HepG2 (cell line): Measurements from ENCODE around the gene INTS6. TPM values are rescaled to one million over a fixed set of nuclear protein-coding genes. Genes with fewer than 3 reads are reported as not detected.

ENCODE experiments used
- ARNT2 ChIP-seq: sonication (generic); formaldehyde crosslinking; IDR thresholded peaks from 2 replicates; pipeline ENCODE4 v1.8.0; 2022; ENCODE audit warnings: mild to moderate bottlenecking, low read depth, missing genetic modification reagents, moderate library complexity
- CBX1 ChIP-seq: IDR thresholded peaks from one replicate; pipeline ENCODE4 v1.6.1; 2016; ENCODE audit warnings: antibody characterized with exemption, low read depth
- CHD2 ChIP-seq: IDR thresholded peaks from 2 replicates; pipeline ENCODE4 v1.6.1; 2011; ENCODE audit warnings: low read depth, low read length, improper control_type of control experiment
- EP300 ChIP-seq, 3 experiments: sonication (generic) in 1 of 3; formaldehyde crosslinking in 1 of 3; IDR thresholded peaks; 2 replicates each; pipeline versions ENCODE4 v1.5.1 to v1.6.1; 2011 to 2020; ENCODE audit warnings: low read depth in 2 of 3, low read length in 2 of 3, borderline replicate concordance in 1 of 3, improper control_type of control experiment in 1 of 3, mild to moderate bottlenecking in 1 of 3, missing genetic modification reagents in 1 of 3, moderate library complexity in 1 of 3
- HOXA5 ChIP-seq: sonication (generic); formaldehyde crosslinking; IDR thresholded peaks from 2 replicates; pipeline ENCODE4 v1.4.0; 2020; ENCODE audit warnings: missing genetic modification reagents
- MAZ ChIP-seq, 2 experiments: sonication (generic) in 1 of 2; formaldehyde crosslinking in 1 of 2; IDR thresholded peaks; 2 replicates each; pipeline versions ENCODE4 v1.5.0 to v1.6.1; 2012 to 2020; ENCODE audit warnings: low read depth in 2 of 2, mild to moderate bottlenecking in 2 of 2, borderline replicate concordance in 1 of 2, improper control_type of control experiment in 1 of 2, low read length in 1 of 2, missing genetic modification reagents in 1 of 2, moderate library complexity in 1 of 2
- NFYC ChIP-seq: IDR thresholded peaks from 2 replicates; pipeline ENCODE4 v1.6.1; 2016; ENCODE audit warnings: missing genetic modification reagents, missing compliant biosample characterization
- RXRB ChIP-seq: IDR thresholded peaks from 2 replicates; pipeline ENCODE4 v1.6.1; 2016; ENCODE audit warnings: borderline replicate concordance, missing genetic modification reagents, missing compliant biosample characterization
- SIN3A ChIP-seq: IDR thresholded peaks from 2 replicates; pipeline ENCODE4 v1.6.1; 2011; ENCODE audit warnings: low read depth, mild to moderate bottlenecking, control low read depth, low read length, borderline replicate concordance
- SNAI1 ChIP-seq: sonication (generic); formaldehyde crosslinking; IDR thresholded peaks from 2 replicates; pipeline ENCODE4 v1.5.0; 2020; ENCODE audit warnings: mild to moderate bottlenecking, missing genetic modification reagents, borderline replicate concordance
- TRIM24 ChIP-seq: sonication (generic); formaldehyde crosslinking; IDR thresholded peaks from 2 replicates; pipeline ENCODE4 v1.8.0; 2022; ENCODE audit warnings: mild to moderate bottlenecking, missing genetic modification reagents
- ZNF264 ChIP-seq: sonication (generic); formaldehyde crosslinking; IDR thresholded peaks from 2 replicates; pipeline ENCODE4 v1.4.0; 2020; ENCODE audit warnings: missing genetic modification reagents
- ZNF441 ChIP-seq: sonication (generic); formaldehyde crosslinking; IDR thresholded peaks from 2 replicates; pipeline ENCODE4 v1.7.0; 2021; ENCODE audit warnings: missing genetic modification reagents, borderline replicate concordance
- ZNF550 ChIP-seq: sonication (generic); formaldehyde crosslinking; IDR thresholded peaks from 2 replicates; pipeline ENCODE4 v1.4.0; 2020; ENCODE audit warnings: mild to moderate bottlenecking, missing genetic modification reagents, borderline replicate concordance
- ZSCAN12 ChIP-seq: sonication (generic); formaldehyde crosslinking; IDR thresholded peaks from 2 replicates; pipeline ENCODE4 v1.9.0; 2021; ENCODE audit warnings: mild to moderate bottlenecking, missing genetic modification reagents
- ZSCAN20 ChIP-seq: sonication (generic); formaldehyde crosslinking; IDR thresholded peaks from 2 replicates; pipeline ENCODE4 v1.4.0; 2020; ENCODE audit warnings: missing genetic modification reagents, mild to moderate bottlenecking, borderline replicate concordance
- polyA plus RNA-seq, 8 experiments: library from polyadenylated mRNA; depleted of rRNA in 3 of 8; stranded (reverse) in 7 of 8; unstranded in 1 of 8; fragments of >200 nt; fragmentation: Illumina TruSeq in 4 of 8; extraction: Trizol in 4 of 8; gene quantifications; 2 replicates each; pipeline versions ENCODE4 v1.2.1 to v1.2.3, GENCODE V29; 2011 to 2016; ENCODE audit warnings: low read depth in 4 of 8, missing spikeins in 1 of 8, mixed read lengths in 1 of 8; ENCODE audit not compliant: insufficient read depth in 1 of 8
- total RNA-seq, 5 experiments: library from RNA; depleted of rRNA; stranded (reverse); fragments of >200 nt; fragmentation: Illumina TruSeq; extraction: Trizol; gene quantifications; 2 replicates each; pipeline ENCODE4 v1.2.3, GENCODE V29; 2016; ENCODE audit warnings: low read depth in 1 of 5
- TF ChIP-seq, protein P1 (sequence below): sonication (generic); formaldehyde crosslinking; IDR thresholded peaks from 2 replicates; pipeline ENCODE4 v1.4.0; 2020; ENCODE audit warnings: missing genetic modification reagents
- TF ChIP-seq, protein P2 (sequence below): sonication (generic); formaldehyde crosslinking; IDR thresholded peaks from 2 replicates; pipeline ENCODE4 v1.4.0; 2020; ENCODE audit warnings: missing genetic modification reagents
- TF ChIP-seq, protein P3 (sequence below): sonication (generic); formaldehyde crosslinking; IDR thresholded peaks from 2 replicates; pipeline ENCODE4 v1.4.0; 2020; ENCODE audit warnings: missing genetic modification reagents, borderline replicate concordance
- TF ChIP-seq, protein P4 (sequence below), 2 experiments: IDR thresholded peaks; 2 replicates each; pipeline ENCODE4 v1.6.1; 2011 to 2012; ENCODE audit warnings: low read length in 2 of 2, borderline replicate concordance in 1 of 2, low read depth in 1 of 2, mild to moderate bottlenecking in 1 of 2, moderate library complexity in 1 of 2

INTS6 gene
- total and polyA plus RNA-seq, 2 of the 13 experiments (the other 11 are each of a cell fraction or from before 2014, with no cell fraction given), result 27.9 to 38.4 TPM

DNA sequence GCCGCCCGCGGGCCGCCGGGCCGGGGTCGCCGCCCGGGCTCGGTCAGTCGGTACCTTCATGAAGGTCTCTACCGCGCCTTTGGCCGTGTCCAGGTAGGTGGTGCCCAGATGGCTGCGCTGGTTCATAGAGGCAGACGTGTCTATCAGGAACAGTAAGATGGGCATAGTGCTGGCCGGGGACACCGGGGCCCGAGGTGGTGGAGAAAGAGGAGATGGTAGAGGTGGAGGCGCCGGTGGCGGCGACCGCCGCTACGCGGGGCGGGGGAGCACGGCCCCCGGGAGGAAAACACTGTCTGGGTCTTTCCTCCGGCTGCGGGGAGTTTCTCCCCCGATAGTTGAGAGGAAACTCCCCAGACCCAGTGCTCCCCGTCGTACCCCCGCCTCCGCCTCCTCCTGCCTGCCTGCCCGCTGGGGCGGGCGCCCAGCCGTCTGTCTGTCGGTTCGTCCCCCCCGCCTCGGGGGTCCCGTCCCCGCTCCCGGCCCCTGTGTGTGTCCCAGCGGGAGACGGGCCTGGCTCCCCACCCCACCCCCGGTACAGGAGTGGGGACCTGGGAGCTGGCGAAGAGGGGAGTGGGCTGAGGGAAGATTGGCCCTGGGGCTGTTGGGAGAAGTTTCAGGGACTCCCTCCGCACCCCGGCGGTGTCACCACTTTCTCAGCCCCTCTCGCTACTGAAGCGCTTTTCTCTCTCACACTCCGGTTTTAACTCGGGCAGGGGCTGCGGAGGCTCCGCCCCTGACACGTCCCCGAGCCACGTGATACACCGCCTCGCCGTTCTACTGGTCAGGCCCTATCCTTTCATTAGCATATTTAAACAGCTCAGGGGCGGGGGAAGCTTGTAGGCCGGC, at the start of gene INTS6 (continued):
- TF ChIP-seq ZSCAN12 (CRISPR knock-in tag), result peak; percentile 83
- TF ChIP-seq ZNF264, result 0 out of 2 replicates have a peak, but pooled peaks have one; percentile 25
- TF ChIP-seq CBX1, result peak; percentile 92
- peak; percentile 34; the same call in 1 of the 2 replicates for TF ChIP-seq SNAI1
- TF ChIP-seq, protein P1, sequence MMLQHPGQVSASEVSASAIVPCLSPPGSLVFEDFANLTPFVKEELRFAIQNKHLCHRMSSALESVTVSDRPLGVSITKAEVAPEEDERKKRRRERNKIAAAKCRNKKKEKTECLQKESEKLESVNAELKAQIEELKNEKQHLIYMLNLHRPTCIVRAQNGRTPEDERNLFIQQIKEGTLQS (CRISPR knock-in tag), result no peak
- peak; percentile 79 for TF ChIP-seq NFYC (CRISPR knock-in tag)
- TF ChIP-seq, protein P2, sequence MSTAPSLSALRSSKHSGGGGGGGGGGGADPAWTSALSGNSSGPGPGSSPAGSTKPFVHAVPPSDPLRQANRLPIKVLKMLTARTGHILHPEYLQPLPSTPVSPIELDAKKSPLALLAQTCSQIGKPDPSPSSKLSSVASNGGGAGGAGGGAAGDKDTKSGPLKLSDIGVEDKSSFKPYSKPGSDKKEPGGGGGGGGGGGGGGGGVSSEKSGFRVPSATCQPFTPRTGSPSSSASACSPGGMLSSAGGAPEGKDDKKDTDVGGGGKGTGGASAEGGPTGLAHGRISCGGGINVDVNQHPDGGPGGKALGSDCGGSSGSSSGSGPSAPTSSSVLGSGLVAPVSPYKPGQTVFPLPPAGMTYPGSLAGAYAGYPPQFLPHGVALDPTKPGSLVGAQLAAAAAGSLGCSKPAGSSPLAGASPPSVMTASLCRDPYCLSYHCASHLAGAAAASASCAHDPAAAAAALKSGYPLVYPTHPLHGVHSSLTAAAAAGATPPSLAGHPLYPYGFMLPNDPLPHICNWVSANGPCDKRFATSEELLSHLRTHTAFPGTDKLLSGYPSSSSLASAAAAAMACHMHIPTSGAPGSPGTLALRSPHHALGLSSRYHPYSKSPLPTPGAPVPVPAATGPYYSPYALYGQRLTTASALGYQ (CRISPR knock-in tag), result peak; percentile 77; the same call in 1 of the 2 replicates
- peak; percentile 63; the same call in 1 of the 2 replicates for TF ChIP-seq ZNF441 (CRISPR knock-in tag)
- peak; percentile 47; the same call in 1 of the 2 replicates for TF ChIP-seq CHD2
- peak; percentile 78; the same call in 1 of the 2 replicates for TF ChIP-seq SIN3A
- TF ChIP-seq ARNT2 (CRISPR knock-in tag), result no peak
- no peak for TF ChIP-seq ZNF550 (CRISPR knock-in tag)
- TF ChIP-seq, protein P3, sequence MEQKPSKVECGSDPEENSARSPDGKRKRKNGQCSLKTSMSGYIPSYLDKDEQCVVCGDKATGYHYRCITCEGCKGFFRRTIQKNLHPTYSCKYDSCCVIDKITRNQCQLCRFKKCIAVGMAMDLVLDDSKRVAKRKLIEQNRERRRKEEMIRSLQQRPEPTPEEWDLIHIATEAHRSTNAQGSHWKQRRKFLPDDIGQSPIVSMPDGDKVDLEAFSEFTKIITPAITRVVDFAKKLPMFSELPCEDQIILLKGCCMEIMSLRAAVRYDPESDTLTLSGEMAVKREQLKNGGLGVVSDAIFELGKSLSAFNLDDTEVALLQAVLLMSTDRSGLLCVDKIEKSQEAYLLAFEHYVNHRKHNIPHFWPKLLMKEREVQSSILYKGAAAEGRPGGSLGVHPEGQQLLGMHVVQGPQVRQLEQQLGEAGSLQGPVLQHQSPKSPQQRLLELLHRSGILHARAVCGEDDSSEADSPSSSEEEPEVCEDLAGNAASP (CRISPR knock-in tag), result 0 out of 2 replicates have a peak, but pooled peaks have one; percentile 37
- TF ChIP-seq, protein P4, sequence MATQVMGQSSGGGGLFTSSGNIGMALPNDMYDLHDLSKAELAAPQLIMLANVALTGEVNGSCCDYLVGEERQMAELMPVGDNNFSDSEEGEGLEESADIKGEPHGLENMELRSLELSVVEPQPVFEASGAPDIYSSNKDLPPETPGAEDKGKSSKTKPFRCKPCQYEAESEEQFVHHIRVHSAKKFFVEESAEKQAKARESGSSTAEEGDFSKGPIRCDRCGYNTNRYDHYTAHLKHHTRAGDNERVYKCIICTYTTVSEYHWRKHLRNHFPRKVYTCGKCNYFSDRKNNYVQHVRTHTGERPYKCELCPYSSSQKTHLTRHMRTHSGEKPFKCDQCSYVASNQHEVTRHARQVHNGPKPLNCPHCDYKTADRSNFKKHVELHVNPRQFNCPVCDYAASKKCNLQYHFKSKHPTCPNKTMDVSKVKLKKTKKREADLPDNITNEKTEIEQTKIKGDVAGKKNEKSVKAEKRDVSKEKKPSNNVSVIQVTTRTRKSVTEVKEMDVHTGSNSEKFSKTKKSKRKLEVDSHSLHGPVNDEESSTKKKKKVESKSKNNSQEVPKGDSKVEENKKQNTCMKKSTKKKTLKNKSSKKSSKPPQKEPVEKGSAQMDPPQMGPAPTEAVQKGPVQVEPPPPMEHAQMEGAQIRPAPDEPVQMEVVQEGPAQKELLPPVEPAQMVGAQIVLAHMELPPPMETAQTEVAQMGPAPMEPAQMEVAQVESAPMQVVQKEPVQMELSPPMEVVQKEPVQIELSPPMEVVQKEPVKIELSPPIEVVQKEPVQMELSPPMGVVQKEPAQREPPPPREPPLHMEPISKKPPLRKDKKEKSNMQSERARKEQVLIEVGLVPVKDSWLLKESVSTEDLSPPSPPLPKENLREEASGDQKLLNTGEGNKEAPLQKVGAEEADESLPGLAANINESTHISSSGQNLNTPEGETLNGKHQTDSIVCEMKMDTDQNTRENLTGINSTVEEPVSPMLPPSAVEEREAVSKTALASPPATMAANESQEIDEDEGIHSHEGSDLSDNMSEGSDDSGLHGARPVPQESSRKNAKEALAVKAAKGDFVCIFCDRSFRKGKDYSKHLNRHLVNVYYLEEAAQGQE (IDR thresholded peaks at IDR 0.05; ENCODE audit: borderline replicate concordance in 1 of 2, low read depth in 1 of 2, low read length in 2 of 2), result peak in 1 of 2 experiments; percentile 85; a peak in 2 of 4 replicates
- TF ChIP-seq RXRB (CRISPR knock-in tag), result peak; percentile 39
- TF ChIP-seq HOXA5 (CRISPR knock-in tag), result peak; percentile 85
- peak; percentile 64; the same call in 1 of the 2 replicates for TF ChIP-seq ZSCAN20 (CRISPR knock-in tag)
- TF ChIP-seq EP300 (IDR thresholded peaks at IDR 0.05; ENCODE audit: low read depth in 2 of 2, low read length in 2 of 2), result no peak
- TF ChIP-seq EP300 (CRISPR knock-in tag; IDR thresholded peaks at IDR 0.05; ENCODE audit: borderline replicate concordance), result no peak
- no peak for TF ChIP-seq TRIM24
- peak; percentile 10; the same call in 1 of the 2 replicates for TF ChIP-seq MAZ (IDR thresholded peaks at IDR 0.05; ENCODE audit: borderline replicate concordance, low read depth, low read length)
- TF ChIP-seq MAZ (CRISPR knock-in tag; IDR thresholded peaks at IDR 0.05; ENCODE audit: low read depth), result peak; percentile 59; the same call in 1 of the 2 replicates
